ENCODE data around the gene BRINP1.

DNA sequence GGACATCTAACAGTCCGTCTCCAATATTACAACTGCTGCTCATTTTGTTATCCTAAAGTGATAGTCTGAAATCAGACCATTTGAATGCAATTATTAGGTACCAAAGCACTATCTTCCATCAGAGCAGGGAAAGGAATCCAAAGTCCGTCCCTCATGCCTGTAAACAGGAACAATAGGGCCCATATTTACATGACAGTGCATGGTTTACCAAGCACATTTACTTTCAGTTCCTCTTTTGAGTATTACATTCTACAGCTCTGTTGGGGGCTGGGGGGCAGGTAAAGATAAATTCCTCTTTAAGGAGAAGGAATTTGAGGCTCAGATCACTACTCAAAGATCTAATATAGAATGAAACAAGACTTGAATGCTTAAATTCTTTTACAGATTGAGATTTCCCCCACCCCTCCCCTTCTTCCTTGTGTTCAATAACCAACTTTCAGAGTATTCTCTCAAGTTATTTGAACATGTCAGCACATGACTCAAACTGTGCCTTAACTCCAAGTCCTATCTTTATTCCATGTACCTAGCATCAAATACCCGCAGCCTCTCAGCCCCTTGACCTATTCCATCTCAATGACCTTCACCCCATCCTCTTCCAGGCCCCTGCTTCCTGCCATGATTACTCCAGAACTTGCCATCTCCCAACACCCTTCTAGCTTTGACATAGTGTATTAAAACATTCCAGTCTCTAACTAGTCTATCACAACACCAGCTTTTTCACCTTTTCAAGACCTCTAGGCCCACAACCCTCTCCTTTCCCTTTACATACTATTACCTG lies 71.0 kb downstream of the BRINP1 start:
- TF ChIP-seq, protein P1, sequence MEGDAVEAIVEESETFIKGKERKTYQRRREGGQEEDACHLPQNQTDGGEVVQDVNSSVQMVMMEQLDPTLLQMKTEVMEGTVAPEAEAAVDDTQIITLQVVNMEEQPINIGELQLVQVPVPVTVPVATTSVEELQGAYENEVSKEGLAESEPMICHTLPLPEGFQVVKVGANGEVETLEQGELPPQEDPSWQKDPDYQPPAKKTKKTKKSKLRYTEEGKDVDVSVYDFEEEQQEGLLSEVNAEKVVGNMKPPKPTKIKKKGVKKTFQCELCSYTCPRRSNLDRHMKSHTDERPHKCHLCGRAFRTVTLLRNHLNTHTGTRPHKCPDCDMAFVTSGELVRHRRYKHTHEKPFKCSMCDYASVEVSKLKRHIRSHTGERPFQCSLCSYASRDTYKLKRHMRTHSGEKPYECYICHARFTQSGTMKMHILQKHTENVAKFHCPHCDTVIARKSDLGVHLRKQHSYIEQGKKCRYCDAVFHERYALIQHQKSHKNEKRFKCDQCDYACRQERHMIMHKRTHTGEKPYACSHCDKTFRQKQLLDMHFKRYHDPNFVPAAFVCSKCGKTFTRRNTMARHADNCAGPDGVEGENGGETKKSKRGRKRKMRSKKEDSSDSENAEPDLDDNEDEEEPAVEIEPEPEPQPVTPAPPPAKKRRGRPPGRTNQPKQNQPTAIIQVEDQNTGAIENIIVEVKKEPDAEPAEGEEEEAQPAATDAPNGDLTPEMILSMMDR (conservative IDR thresholded peaks at IDR 0.05; ENCODE audit: low read length) = no peak
- TF ChIP-seq EZH2phosphoT487 (IDR thresholded peaks at IDR 0.05; ENCODE audit: borderline replicate concordance, low read depth, low read length) = no peak

Data from OCI-LY7 (cell line).